ENCODE data around the gene MBNL1.
"Not testable (repeated sequence)": the region's sequence is repeated elsewhere in the genome, so short reads cannot be mapped to it uniquely, and the experiment has no call there.

MBNL1 gene

DNA sequence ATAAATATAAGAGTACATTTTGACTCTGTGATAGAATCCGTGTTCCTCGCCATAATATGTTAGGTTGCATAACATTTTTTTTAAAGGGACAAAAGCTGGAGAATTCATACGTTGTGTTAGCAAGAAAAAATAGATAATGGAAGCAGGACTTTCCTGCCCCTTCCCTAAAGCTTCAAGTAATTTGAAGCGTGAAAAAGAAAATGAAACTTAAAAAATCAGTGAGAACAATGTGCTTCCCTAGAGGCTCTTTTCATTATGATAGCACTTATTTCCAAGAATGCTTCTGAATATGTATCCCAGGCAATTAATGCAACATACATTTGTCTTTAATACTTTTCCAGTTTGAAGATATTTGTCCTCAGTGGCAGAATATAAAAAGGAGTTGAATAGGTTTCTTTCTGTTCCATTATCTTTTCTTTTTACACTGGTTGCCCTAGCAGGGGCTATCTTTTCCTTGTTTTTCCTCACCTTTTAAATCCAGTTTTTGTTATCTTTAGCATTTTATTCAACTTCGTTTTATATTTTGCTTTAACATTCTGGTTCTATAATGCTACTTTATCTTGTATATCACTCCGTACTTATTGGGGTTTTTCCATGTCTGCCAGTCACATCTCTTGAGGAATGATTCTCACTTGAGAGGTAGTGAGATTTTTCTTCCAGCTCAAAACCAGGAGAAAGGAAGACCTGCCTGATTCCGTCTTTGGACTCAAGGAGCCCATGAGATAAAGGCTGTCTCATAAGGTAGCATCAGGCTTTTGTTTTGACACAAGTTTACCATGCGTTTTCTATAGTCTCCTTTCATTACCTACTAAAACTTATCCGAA, 113.8 kb downstream of the MBNL1 start:
- DNase-seq = no peak

DNA sequence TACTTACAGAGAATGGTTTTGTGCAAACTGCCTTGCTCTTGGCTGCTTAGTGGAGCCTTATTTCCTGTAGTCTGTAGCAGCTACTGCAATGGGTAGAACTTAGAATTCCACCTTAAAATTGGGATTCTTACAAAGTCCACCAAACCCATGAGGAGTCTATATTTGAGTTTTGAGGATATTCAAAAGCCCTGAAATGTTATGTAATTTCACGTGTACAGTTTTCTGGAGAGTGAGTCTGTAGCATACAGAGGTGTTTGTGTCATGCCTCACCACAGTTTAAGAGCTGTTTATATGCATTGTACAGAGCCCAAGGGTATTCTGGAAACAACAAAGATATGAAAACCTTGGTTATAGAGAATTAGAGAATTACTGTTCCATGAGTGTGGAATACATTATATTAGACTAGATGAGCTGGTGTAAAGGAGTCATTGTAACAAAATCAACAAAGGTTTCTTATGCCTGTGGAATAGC, 114.4 kb downstream of the MBNL1 start:
- no peak for DNase-seq

DNA sequence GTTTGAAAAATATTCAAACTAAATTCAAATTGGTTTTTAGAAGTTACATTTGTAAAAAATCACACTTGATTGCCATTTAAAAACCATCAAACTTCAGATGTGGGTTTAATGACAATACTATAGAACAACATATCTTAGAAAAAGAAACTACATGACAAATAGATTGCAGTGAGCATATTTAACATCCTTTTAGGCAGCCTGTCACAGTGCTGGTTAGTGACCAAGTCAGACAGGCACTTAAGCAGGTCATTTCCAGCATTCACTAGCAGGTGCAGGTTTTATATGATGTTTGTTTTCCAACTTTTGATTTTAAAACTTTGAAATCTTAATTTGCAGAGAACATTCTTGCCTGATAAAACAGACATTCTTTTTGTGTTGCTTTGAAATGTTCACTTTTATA, 115.7 kb downstream of the MBNL1 start:
- DNase-seq = no peak

DNA sequence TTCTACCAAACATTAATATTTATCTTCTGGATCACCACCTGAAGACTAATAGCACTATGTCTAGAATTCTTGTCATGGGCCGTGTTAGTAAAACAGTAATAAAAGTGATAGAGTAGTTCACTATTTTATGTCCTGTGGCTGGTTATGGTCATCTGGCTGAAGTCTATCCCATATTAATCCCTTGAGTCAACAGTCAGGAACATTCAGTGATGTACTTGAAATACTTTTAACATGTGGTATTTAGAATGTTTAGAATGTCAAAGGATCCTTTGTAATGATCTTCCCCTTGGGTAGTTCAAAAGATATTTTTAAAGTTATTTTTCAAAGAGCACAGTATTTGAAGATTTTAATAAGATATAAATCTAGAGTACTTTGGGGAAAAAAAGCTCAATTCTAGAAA, 117.0 kb downstream of the MBNL1 start:
- DNase-seq = no peak

DNA sequence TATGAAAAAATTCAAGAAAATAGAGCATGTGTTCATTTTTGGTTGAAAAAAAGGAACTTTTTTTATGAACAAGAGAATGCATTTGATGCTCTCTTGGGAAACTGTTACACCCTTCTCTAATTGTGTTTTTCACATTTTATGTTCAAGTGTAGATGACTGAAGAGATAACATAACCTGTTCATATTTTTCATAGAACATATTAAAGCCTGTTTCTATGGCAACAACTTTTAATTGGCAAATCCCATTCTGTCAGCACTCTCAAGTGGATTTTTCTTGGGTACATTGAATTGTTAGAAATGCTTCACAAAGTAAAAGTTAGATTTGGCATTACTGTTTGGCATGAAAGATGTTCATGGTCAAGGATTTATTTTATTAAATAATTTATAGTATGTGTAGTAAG, 117.5 kb downstream of the MBNL1 start:
- no peak for DNase-seq

DNA sequence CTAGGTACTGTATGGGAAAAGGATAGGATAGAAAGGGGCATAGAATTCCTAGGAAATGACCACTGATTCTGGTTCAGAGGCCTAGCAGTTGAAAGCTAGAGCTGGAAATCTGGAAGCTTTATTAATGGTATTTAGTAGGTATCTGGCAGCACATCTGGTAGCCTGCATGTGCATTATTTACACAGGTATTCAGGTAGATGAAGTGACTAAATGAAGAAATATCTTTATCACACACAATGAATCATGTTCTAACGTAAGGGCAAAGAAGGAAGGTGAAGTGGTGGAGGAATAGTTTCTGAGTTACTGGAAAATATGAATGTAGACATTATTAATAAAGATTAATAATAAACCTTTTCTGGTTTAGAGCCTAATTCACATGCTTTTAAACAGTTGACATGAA, 119.9 kb downstream of the MBNL1 start:
- no peak for DNase-seq

DNA sequence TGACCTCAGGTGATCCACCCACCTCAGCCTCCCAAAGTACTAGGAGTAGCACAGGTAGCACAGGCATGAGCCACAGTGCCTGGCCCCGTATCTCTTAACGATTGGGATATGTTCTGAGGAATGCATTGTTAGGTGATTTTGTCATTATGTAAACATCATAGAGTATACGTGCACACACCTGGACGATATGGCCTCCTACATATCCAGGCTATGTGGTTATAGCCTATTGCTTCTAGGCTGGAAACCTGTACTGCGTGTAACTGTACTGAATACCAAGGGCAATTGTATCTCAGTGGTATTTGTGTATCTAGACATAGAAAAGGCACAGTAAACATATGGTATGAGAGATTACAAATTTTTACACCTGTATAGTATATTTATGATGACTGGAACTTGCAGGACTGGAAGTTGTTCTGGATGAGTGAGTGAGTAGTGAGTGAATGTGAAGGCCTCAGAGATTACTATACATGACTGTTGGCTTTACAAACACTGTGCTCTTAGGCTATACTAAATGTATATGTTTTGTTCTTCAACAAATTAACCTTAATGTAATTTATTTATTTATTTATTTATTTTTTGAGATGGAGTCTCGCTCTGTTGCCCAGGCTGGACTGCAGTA, 120.7 kb downstream of the MBNL1 start:
- no peak for DNase-seq

DNA sequence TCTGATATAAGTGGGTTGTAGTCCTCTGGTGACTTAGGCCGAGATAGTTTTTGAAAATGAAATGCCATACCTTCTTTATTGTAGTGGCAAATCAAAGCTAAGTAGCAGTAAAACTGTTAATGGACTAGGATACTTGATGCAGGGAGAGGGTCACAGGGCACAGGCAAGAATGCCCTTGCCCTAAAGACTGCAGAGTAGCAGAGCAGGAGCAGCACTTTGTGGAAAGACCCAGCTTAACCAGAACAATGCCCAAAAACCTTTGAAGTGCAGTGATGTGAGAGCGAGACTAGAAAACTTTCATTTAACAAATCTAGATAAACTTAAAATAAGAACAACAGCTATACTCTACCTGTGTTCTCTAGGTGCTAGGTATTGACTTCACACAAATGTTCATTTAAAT, 121.9 kb downstream of the MBNL1 start:
- DNase-seq = no peak

DNA sequence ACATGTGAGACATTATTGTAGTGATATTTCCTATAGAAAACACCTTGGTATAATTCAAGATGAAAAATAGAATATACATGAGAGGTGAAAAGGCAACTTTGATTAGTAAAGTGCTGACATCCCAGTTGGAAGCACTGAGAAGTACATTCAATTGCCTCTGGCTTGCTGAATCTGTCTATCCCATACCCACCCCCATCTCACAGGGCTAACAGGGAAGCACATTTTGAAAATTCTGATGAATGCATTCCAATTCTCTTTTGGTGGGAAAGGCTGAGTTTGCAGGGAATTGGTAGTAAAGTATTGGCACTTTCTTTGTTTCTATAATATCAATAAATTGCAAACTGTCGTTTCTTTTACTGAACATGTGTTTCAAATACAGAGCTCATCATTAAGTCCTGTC, 122.9 kb downstream of the MBNL1 start:
- DNase-seq = no peak

DNA sequence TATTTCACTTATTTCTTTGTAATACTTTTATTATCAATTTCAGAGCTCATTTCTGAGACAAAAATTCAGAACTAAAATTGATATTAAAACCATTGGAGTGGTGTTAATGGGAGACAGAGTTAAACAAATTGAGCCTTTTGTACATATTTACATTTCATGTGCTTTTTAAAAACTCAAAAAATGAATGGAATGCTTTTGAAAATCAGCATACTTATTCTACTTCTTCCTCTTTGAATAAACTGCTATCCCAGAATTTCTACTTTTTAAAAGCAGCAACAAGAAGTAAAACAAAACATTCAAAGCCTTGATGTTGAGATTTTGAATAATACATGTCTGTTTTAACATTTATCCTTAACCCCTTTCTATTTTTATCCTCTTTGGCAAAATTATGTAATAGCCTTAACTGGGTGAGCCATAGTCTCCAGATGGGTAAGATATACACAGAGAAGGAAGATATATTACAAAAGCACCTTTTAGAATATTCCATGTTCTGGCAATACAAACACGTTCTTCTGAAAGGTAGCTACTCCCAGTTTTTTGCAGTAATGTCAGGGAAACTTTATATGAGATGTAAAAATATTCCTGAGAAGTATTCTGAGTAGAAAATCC, 123.6 kb downstream of the MBNL1 start:
- no peak for DNase-seq

DNA sequence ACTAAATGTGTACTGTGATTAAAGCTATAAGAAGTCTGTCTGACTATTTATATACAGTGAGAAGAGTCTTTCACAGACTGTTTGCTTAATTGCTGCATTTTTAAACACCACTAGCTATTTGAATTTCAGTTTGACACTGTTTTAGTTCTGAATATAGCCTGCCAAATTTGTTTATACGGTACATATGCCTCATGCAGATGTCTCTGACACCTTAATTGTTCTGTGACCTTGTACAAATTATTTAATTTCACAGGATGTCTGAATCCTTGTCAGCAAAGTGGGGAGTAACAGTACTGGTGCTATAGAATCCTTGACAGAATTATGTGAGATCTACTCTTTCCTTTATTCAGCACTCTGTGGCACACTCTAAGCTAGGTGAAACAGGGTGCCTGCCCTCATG, 125.5 kb downstream of the MBNL1 start:
- DNase-seq = no peak

DNA sequence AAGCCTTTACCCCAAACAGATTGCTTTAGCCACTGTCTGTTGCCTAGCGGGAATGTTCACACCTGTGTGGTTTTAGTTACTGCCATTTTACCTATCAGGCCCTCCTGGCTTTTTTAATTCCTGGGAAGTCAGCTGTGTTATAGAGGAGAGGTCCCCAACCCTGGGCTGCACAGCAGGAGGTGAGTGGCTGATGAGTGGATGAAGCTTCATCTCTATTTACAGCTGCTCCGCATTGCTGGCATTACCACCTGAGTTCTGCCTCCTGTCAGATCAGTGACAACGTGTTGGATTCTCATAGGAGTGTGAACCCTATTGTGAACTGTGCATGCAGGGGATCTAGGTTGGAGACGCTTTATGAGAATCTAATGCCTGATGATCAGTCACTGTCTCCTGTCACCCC, 127.0 kb downstream of the MBNL1 start:
- no peak for DNase-seq

DNA sequence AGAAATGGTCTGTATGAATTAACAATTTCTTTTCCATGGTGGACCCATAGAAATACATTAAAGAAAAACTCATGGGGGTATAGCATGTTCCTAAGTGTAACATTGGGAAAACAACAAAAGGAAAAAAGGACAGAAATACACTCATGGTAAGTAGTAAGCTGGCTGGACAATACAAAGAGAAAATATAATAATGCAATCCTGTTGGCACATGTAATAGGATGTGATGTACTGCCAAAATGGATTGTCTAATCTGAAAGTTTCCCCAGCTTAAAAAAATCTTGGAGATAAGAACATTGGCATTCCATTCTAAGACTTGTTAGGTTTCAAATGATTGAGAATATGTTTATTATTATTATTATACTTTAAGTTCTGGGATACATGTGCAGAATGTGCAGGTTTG, 128.1 kb downstream of the MBNL1 start:
- no peak for DNase-seq

DNA sequence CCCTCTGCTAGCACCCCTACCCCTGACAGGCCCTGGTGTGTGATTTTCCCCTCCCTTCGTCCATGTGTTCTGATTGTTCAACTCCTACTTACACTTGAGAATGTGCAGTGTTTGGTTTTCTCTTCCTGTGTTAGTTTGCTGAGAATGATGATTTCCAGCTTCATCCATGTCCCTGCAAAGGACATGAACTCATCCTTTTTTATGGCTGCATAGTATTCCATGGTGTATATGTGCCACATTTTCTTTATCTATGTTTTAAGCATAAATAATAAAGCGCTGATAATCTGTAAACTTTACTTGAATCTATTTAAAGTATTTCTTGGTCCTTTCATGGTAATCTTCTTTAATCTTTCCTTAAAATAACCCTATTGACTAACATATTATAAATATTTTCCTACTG, 128.6 kb downstream of the MBNL1 start:
- not testable (repeated sequence) for DNase-seq

DNA sequence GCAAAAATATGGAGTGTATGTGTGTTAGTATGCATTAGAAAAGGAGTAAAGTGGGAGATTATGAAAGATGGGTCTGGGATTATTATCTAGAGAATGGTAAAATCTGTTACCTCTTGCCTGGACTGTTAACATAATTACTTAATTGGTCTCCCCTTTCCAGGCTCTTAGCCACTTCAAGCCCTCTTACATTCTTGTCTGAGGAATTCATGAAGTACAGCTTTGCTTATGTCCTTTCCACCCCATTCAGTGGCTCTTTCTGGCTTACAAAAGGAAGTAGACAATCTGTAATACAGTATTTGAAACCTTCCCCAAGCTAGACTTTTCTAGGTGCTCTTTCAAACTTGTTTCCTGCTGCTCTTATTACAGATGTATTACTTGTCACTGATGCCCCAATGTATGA, 129.8 kb downstream of the MBNL1 start:
- DNase-seq = no peak

DNA sequence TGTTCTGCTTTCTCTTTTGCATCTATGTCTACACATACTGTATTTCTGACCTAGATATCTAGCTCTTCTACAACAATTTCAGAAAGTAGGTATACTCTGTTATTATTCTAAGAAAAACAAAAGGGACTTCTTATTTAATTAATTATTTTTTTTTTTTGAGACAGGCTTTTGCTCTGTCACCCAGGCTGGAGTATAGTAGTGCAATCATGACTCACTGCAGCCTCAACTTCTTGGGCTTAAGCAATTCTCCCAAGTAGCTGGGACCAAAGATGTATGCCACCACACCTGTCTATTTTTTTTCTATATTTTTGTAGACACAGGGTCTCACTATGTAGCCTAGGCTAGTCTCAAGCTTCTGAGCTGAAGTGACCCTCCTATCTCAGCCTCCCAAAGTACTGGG, 130.6 kb downstream of the MBNL1 start:
- no peak for DNase-seq

DNA sequence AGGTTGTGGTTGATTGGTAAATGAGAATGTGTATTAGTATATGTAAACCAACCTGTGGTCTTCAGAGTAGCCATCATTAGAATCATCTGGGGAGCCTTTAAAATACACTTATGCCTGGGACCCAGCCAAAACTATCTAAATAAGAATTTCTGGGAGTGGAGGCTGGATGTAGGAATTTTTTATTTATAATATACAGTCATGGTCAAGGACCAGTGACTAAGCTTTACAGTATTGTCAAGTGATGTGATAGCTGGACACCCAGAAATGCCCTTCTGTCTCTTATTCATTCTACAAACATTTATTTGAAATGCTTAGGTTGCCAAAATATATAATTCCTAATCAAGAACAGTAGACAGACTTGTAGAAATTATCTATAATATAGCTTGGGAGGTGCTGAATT, 132.2 kb downstream of the MBNL1 start:
- DNase-seq = no peak

DNA sequence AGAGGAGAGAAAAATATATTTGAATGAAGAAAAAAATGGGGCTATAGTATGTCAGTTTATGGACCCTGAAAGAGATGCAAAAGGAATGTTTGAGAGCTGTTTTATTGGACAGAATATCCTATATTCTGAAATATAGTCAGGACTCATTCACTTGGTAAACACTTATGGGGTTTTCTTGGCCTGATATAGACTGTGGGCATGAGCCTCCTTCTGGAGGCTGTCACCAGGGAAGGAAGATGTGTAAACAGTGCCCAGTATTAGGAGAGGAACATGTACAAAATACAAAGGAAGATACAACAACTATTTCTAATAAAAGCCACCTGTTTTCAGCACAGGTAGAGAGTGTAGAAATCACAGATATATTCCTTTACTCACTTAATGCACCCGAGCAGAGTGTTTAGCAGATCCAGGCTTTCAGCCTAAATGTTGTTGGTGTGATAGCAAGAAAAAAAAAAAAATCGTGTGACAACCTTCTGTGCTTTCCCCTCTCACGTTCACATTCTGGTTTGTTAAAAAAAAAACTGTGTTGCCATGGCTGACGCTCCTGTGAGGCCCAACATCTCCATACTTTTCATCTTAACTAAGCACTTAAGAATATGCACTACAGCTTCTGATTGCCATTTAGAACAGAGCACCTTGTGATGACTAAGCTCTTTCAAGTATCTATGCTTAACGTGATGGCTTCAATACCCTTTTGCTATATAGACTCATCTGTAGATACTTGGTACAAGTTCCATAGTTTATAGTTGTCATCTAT, 134.1 kb downstream of the MBNL1 start:
- DNase-seq = no peak

DNA sequence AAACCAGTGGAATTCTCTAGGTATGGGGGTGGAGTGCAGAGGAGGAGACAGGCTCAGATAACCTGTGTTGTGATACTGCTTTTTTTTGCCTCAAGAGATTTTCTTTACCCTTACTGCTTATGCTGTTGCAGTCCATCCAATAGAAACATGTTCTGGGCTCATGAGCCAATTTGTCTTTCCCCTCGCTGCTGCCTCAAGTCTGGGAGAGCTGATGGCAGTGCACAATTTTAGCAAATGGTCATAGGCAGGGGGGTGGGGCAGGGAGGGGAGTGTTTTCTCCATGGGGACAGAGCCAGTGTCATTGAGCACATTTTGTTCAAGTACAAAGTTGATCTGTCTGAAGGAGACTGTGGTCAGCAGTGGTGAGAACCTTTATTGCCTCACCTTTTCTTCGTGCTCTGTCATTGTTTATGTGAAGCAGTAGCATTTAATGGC, 134.9 kb downstream of the MBNL1 start:
- DNase-seq = no peak

DNA sequence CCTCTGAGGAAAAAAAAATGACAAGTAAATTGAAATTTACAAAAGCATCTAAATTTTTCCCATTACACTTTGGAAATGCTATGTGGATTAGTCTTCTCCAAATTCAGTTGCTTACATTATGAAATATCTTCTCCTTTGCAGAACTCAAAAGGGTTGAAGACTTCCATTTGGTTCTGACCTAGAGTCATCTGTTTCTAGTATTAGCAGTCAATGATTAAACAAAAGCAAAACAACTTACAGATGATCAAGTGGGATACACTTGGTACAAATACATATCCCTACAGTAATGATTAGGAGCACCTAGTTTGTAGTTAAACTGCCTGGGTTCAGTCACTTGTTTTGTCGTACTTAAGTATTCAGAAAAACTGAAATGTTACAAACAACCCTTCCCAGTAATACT, 136.2 kb downstream of the MBNL1 start:
- DNase-seq = no peak

DNA sequence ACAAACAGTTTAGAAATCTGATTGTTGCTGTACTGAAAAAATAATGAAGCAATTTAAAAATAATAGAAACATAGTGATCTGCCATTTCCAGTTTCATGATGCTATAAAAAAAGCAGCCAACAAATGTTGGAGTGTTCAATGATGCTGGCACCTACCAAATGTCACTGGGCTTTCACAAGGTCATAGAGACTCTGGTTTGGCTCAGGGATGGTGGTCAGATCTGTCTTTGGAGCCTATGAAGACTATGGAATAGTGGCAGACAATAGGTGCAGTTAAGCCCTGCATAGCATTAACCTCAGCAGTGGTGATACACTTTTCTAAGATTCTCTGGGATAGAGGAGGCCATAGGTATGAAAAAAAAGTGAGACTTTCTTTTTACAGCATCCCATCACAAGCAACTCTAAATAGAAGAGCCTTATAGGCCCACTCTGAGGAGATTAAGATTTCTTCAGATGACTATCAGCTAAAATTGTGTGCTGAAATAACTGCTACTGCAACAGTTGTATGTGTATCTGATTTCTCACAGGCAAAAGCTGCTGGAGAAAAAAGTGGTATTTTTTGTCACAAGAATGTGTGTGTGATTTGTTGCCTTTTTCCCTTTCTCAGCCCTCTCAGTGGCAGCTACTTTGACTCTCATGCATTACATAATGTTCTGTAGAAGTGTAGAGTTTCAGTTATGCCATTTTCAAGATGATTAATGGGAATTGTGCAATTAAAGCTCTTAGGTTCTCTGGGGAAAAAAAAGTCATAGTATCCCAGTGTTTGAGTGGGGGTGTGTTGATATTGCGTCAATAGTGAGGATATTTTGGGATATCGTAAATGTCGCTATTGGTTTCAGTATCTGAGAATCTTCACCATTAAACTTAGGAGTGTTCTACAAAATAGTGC, 137.4 kb downstream of the MBNL1 start:
- no peak for DNase-seq

DNA sequence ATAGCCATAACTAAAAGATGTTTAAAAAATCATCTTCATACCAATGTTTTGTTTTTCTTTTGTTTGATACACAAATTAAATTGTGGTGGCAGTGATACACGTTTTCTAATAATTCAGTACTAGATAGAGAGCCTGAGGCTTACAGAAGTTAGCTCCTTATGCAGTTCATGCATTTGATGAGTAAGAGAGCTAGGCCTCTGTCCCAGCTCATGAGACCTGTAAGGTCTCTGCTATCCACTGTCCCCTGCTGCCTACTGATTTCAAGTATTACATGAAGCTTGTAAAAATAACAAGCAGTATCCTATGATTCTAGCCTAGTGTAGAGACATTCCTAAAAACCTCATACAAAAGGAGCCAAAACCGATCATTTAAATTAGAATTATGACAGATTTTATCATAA, 144.5 kb downstream of the MBNL1 start:
- no peak for DNase-seq

Measured in NCI-H1417 treated with DMSO at 0.1 percent for 48 hours (cell line).